T-helper 22 cell (primary cell): ENCODE results near the gene GARS1.
"Not testable (repeated sequence)": the region's sequence is repeated elsewhere in the genome, so short reads cannot be mapped to it uniquely, and the experiment has no call there.

Experiments used
- DNase-seq: peaks from one replicate; pipeline ENCODE4 v3.0.0-alpha.2; 2020; ENCODE audit warnings: low read depth

Gene GARS1

DNA sequence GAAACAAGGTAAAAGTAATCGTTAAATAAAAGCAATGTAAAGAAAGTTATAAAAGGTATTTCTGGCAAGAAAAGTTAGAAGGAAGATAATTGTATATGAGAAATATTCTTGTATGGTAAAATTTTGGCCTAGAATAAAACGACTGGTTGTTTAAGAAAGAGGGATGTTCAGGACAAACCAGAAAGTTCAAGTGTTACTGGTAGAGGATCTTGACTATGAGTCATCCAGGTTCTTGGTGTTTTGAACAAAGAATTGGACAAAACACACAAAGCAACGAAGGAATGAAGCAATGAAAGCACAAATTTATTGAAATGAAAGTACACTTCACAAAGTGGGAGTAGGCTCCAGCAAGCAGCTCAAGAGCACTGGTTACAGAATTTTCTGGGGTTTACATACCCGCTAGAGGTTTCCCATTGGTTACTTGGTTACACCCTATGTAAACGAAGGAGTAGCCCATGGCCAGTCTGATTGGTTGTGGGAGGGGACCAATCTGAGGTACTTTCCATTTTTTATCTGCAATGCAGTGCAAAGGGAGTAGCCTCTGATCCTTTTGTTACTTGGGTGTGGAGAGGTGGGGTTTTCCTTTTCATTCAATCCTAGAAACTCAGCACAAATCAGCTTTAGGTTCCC is 22.4 kb upstream of the GARS1 start:
- DNase-seq, result no peak

DNA sequence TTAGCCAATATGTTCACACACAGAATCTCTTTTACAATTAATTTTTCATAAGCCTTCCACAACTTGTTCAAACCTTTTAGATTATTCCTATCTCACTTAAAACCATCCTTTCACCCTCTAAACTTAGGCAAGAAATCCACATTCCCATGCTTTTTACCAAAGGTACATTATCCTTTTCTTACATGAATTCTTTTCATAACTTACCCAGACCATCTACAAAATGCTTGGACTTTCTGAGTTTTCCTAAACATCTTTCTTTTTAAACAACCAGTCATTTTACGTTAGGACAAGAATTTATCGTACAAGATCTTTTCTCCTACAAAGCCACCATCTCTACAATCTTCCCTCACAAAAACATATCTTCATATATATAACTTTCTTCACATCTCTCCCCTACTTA is 18.8 kb upstream of the GARS1 start:
- DNase-seq, result no peak

DNA sequence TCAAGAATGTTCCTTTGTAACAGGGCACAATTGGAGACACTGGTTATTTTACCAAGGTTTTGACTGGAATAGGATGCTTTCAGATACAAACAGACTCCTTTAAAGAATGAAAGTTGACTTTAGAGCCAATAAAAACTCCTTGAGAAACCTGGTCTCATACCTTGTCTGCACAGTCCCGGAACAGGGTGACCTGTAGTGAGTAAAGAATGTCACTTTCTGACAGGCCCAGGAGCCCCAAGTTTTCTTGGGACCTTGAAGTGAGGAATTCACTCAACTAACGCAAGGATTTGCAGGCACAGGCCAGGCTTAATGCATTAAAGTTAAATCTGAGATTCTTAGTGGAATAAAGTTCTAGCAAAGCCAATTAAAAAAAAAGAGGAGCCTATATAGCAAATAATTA is 11.5 kb upstream of the GARS1 start:
- DNase-seq, result no peak

DNA sequence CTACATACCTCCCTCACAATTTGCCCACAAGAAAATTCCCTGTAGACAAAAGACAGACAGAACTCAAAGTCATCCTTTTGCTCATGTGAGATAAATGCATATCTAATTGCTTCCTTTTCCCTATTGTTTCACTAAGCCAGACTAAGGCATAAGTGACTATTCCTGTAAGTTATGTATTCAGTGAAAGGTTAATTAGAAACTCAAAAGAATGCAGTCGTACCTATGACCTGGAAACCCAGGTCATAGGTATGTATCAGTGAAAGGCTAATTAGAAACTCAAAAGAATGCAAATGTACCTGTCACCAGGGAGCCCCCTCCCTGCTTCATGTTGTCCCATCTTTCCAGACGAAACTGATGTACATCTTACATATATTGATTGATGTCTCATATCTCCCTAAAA is 10.3 kb upstream of the GARS1 start:
- DNase-seq, result no peak

DNA sequence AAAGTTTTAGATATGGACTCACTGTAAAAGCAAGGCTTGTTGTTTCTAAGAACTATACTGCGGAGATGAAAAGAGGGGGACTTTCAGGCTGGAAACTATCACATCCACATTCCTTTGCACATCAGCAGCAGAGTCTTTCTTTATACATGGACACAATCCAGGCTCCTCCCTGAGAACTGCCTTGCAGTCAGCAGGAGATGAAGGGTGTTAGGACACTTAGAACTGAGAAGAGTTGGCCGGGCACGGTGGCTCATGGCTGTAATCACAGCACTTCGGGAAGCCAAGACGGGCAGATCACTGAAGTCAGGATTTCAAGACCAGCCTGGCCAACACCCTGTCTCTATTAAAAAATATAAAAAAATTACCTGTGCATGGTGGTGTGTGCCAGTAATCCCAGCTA is 9.7 kb upstream of the GARS1 start:
- no peak for DNase-seq

DNA sequence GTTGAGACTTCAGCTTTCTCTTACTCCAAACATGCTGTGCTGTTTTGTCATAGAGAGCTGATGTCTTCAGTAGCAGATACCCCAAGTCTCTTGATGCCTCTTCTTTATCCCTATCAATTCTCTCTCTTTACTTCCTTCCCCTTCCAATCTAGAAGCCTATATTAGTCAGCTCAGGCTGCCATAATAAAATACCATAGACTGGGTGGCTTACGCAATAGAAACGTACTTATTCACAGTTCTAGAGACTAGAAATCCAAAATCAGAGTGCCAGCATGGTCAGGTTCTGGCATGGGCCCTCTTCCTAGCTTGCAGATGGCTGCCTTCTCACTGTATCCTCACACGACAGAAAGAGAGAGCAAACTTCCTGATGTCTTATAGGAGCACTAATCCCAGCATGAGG is 9.0 kb upstream of the GARS1 start:
- no peak for DNase-seq

DNA sequence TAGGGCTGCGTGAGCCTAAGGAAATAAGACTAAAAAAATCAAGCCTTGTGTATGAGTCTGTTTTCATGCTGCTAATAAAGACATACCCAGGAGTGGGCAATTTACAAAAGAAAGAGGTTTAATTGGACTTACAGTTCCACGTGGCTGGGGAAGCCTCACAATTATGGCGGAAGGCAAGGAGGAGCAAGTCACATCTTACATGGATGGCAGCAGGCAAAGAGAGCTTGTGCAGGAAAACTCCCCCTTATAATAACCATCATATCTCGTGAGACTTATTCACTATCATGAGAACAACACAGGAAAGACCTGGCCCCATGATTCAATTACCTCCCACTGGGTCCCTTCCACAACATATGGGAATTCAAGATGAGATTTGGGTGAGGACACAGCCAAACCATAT is 7.1 kb upstream of the GARS1 start:
- DNase-seq, result not testable (repeated sequence)

DNA sequence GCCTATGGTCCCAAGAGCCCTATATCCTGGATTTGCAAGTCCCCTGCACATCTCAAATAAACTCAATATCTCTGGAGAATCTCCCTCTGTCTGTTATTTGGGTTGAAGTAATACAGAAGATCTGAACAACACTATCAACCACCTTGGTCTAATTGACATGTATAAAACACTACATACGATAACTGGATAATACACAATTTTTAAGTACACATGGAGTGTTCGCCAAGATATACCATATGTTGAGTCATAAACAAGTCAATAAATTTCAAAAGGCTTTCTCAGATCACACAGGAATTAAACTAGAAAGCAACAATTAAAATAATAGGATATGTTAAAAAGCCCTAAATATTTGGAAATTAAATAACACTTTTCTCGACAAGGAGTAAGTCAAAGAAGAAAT is 5.6 kb upstream of the GARS1 start:
- DNase-seq, result no peak

DNA sequence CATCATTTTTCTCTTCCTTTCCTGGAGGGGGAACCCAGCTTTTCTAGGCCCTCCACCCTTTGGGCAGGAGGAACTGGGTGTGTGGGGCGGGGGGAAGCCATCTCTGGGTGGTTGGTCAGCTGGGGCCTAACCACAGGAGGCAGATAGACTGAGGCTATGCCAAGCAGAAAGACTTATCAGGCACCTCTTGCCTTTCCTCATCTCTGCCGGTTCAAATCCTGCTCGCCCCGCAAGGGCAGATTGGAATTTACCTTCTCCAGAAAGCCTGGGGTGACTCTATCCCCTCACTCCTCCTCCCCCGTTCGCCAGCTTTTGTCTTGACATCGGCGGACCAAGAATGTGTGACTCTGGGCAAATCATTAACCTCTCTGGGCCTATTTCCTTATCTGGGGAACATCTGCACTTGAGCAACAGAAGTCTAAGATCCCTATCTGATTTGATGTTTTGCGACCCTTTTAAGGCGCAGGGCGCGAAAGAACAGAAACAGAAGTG is 584 bp upstream of the GARS1 start:
- peak; percentile 11 for DNase-seq

DNA sequence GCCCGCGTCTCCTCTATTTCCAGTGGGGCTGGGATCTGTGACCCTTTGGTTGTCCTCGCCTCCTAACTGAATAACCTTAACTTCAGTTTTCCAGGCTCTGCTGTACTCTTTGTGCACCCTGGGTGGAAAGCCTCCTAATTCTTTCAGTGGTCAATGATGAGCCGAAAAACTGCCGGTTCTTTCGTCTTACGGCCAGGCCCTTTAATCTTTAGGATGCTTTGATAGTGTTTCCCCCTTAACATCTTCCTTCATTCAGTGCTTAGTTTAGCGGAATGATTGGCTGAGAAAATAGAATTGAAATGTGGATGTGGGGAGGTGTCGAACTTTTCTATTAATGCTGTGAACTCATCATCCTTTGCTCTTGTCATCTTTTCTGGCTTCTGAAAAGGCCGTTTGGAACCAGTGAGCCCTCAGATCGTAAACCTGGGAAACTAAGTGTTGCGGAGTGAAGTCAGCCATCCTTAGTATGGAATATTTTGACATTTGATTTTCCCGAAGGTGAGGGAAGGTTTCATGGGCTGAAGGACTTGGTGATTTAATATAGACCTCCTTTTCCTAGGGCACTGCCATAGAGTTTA is 847 bp downstream of the GARS1 start:
- DNase-seq, result no peak

DNA sequence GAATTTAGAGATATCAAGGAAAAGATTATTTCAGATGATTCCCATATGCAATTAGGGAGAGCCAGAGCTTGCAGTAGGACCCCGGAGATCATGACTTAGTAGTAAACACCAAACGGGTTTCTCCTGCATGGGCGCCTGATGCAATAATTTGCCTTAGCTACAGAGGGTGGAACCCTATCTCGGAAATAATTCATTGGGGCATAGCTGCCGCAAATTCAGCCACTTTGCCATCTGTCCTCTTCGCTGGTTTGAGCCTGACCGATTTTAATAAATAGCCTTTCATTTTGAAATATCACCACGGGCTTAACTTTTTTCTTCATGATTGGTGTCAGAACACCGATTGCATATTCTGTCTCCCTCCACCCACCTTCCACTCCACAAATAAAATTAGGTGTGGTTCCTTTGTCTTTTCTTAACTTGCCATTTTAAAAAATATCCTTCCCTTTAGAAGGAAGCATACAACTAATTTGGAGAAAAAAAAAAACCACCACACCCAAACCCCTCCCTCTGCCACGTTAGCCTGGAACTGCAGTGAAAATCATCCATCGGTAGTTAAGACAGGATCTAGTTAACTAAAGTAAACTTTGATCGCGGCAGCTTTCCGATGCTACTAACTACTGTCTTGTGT is 1.4 kb downstream of the GARS1 start:
- DNase-seq, result no peak

DNA sequence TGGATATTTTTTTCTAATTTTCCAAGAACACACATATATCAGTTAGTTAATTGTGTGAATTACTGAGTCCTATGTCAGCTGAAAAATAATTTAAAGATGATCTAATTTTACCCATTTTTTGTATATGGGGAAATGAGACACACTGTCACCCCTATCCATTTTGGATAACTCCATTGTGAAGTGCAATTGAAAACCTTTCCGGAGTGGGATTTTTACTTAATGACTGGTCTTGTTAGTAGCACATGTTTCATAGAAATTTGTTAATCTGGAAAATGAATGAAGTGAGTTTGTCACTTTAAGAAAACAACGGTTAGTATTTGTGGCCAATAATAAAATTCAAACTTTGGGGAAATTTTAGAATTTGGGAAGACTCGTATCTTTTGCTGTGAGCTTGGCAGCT is 2.0 kb downstream of the GARS1 start:
- no peak for DNase-seq

DNA sequence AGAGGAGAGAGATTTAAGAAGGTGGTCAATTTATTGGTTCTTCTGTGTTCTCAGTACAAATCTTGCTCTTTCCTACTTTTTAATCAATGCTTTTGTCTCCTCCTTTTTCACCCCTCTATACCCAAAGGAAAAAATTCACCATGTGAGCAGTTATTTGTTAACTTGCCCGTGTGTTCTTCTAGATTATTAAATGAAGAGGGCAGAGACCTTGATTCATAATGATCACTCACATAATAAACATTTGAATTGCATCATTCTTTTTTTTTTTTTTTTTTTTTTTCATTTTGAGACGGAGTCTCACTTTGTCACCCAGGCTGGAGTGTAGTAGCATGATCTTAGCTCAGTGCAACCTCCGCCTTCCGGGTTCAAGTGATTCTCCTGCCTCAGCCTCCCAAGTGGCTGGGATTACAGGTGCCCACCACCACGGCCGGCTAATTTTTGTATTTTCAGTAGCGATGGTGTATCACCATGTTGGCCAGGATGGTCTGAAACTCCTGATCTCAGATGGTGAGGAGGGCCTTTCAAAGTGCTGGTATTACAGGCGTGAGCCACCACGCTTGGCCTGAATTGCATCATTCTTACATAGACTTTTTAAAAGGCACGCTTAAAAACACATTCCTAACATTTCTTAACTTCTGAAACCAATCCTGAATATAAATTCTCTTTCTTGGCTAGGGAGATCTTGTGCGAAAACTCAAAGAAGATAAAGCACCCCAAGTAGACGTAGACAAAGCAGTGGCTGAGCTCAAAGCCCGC is 3.6 kb downstream of the GARS1 start:
- no peak for DNase-seq

DNA sequence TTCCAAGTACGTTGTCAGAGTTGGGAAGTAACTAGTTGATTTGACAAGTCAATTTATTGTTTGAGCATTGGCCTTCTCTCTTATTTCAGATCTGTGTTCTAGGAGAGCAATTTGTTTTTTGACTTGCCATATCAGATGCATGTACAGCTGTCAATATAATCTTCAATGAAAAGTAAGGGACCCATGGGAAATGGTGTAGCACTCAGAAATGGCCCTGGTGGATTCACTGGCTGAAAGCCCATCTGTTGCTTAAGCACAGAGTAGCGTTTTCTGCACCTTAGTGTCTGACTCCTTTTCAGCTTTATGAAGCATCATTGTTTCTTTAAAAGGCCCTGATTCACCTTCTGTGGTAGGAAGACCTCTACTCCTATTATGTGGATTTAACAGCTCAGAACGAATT is 10.2 kb downstream of the GARS1 start:
- no peak for DNase-seq

DNA sequence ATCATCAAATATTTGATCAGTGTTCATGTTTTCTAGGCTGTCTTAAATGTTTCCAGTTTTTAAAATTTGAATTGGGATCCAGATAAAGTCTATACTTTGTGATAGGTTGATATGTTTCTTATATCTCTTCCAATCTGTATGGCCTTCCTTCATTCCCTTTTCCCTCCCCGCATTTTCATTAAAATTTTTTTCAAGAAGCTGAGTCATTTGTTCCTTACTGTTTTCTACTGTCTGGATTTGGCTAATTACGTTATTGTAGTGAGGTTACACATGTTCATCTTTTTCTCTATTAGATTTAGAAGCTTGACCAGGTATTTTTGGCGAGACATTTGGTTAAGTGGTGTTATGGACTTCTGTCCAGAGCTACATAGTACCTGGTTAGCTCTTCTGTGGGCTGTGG is 11.2 kb downstream of the GARS1 start:
- DNase-seq, result no peak

DNA sequence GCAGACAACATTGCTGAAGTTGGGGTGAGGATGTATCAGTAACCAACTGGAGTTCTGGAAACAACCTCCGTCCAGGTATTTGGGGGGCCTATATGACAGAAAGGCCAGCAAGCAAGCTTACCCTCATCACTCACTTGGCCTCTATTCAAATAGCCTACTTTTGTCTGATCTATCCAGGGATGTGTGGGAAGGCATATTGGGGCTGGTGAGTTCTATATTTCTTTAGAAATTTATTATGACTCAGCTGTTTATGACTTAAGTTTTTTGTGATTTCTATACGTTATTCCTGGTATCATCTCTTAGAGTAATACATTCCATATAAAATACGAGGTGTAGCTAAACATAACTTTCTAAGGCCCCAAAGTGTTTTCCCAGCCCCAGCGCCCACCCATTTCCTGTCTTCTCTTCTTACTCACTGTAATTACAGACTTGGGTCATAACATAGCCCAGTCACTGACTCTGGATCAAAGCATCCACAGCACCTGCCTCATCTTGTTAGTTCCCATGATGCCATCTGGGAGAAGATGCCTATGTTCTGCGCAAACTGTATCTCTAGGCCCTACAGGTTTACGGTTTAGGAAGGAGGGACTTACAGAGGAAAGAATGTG is 18.1 kb downstream of the GARS1 start:
- DNase-seq, result no peak

DNA sequence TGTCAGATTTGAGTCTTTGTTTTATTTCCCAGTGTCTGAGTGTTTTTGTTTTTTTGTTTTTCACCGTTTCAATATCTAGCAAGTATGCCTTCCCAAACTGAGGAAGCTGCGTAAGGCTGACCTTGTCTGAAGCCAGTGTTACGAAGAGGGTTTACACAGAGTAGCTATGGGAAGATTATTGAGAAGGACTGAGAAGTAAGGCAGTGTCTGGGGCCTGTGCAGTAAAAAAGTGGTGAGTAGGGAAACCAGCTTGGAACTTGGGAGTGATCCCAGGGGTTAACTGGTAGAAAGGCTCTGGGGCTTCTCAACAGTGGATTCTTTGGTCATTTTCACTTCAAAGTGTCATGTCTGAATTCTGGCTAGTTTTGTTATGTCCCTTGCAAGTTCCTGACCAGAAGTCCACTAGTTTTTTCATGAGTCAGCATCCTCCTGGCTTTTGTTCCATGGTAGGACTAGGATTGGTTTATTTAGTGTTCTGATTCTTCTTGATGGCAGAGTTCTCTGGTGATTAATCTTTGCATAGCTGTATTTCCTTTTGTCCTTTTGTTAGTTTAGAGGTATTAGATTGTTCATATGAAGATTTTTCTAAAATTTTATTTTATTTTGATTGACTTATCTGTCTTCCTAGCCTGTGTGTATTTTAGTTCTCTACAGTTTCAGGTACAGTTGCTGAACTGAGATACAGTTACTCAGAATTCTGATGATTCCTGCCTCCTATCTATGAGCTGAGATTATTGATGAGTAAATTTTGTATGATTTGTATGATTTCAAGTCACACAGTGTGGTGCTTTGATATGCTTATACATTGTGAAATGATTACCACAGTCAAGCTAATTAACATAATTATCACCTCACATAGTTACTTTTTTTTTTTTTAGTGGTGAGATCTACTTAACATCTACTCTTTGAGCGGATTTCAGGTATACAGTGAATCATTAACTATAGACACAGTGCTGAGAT is 19.0 kb downstream of the GARS1 start:
- no peak for DNase-seq

DNA sequence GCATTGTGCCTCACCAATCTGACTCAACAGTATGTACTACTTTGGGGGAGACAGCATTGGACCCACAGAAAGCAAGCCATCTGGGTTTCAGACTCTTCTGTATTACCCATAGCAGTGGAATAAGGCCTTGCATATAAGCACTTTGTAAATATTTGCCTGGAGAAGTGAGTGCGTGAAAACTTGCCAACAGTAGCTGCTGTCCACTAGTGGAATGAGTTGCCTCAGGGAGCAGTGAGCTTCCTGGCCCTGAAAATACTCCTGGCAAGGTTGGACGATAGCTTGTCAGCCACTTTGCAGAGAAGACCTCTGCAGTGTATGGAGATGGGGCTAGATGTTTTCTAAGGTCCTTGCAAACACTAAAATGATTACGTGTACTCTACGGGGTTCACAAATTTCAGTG is 21.6 kb downstream of the GARS1 start:
- DNase-seq, result no peak

DNA sequence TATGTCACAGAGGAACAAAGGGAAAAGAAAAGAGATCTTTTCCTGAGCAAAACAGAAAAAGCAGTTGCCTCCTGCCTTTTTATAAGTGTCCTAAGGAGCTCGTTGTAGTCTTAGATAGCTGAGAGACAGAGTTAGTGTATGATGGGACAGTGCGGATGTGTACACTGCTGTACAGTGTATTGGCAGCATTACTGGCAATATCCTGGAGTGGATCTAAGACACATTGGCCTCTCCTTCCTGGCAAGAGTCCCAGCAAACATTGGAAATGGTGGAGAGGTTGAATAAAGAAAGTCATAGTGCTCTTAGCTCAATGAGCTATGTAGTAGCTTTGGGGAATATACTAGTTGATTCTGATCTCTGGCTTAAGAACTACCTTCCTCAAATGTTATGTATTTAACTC is 22.7 kb downstream of the GARS1 start:
- no peak for DNase-seq

DNA sequence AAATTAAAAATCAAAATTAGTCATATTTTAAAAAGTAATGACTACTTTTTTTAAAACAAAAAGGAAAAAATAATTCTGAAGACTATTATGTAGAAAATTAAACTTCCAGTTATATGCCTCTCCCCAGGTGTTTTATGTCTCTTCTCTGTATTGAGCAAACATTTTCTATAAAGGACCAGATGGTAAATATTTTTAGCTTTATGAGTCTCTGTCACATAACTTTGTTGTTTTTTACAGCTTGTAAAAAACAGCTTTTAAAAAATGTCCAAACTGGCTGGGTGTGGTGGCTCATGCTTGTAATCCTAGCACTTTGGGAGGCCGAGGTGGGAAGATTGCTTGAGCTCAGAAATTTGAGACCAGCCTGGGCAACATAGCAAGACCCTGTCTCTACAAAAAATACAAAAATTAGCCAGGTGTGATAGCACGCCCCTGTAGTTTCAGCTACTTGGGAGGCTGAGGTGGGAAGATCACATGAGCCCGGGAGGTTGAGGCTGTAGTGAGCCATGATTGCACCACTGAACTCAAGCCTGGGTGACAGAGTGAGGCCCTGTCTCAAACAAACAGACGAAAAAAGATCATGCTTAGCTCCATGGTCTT is 23.5 kb downstream of the GARS1 start:
- no peak for DNase-seq

DNA sequence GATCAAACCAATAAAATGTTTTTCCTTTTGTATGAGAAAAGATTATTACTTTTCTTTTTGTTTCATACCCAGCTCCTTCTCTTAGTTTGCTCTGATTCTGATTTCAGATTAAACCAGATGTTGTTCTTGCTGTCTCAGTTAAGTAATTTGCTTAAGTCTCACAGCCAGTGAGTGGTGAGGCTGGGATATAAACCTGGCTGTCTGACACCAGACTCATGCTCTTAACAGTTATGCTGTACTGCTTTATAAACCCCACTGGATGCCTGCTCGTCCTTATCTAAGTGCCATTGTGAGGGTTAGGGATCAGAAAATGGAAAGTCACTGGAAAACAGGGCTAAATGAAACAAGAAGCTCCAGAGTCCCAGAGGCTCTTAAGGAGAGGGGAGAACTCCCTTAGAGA is 24.3 kb downstream of the GARS1 start:
- no peak for DNase-seq
